ENCODE data around the gene FFAR3.

GRCh38 chr19:35388277-35389054 is 30.2 kb downstream of the FFAR3 start:
- TF ChIP-seq, protein P1, sequence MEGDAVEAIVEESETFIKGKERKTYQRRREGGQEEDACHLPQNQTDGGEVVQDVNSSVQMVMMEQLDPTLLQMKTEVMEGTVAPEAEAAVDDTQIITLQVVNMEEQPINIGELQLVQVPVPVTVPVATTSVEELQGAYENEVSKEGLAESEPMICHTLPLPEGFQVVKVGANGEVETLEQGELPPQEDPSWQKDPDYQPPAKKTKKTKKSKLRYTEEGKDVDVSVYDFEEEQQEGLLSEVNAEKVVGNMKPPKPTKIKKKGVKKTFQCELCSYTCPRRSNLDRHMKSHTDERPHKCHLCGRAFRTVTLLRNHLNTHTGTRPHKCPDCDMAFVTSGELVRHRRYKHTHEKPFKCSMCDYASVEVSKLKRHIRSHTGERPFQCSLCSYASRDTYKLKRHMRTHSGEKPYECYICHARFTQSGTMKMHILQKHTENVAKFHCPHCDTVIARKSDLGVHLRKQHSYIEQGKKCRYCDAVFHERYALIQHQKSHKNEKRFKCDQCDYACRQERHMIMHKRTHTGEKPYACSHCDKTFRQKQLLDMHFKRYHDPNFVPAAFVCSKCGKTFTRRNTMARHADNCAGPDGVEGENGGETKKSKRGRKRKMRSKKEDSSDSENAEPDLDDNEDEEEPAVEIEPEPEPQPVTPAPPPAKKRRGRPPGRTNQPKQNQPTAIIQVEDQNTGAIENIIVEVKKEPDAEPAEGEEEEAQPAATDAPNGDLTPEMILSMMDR (IDR thresholded peaks at IDR 0.05 in 2 of 3, conservative IDR thresholded peaks at IDR 0.05 in 1 of 3; ENCODE audit: insufficient read depth in 2 of 3, low read depth in 1 of 3, low read length in 3 of 3): no peak
- TF ChIP-seq XRCC3 (IDR thresholded peaks at IDR 0.05) (no peak), MXI1 (IDR thresholded peaks at IDR 0.05; ENCODE audit: low read depth, low read length) (no peak), ZNF431 (CRISPR knock-in tag; IDR thresholded peaks at IDR 0.05) (no peak), GATAD2A (IDR thresholded peaks at IDR 0.05) (no peak), HNRNPL (IDR thresholded peaks at IDR 0.05; ENCODE audit: low read depth, low read length) (no peak), KDM1A (IDR thresholded peaks at IDR 0.05) (0 out of 4 replicates have a peak, but pooled peaks of 1 of the 2 experiments have one; percentile 20), MYC (IDR thresholded peaks at IDR 0.05; ENCODE audit: low read depth, low read length) (no peak), MYC (CRISPR knock-in tag; IDR thresholded peaks at IDR 0.05; ENCODE audit: borderline replicate concordance, low read depth) (no peak)
- TF ChIP-seq, protein P2, sequence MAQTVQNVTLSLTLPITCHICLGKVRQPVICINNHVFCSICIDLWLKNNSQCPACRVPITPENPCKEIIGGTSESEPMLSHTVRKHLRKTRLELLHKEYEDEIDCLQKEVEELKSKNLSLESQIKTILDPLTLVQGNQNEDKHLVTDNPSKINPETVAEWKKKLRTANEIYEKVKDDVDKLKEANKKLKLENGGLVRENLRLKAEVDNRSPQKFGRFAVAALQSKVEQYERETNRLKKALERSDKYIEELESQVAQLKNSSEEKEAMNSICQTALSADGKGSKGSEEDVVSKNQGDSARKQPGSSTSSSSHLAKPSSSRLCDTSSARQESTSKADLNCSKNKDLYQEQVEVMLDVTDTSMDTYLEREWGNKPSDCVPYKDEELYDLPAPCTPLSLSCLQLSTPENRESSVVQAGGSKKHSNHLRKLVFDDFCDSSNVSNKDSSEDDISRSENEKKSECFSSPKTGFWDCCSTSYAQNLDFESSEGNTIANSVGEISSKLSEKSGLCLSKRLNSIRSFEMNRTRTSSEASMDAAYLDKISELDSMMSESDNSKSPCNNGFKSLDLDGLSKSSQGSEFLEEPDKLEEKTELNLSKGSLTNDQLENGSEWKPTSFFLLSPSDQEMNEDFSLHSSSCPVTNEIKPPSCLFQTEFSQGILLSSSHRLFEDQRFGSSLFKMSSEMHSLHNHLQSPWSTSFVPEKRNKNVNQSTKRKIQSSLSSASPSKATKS (CRISPR knock-in tag; IDR thresholded peaks at IDR 0.05): no peak
